Measurements from ENCODE around the gene ANAPC7.
"Not testable (repeated sequence)": the region's sequence is repeated elsewhere in the genome, so short reads cannot be mapped to it uniquely, and the experiment has no call there.

Gene ANAPC7

GRCh38 chr12:110373962-110374611 lies 29.4 kb downstream of the ANAPC7 start:
- no peak for DNase-seq (ENCODE audit: low read depth in 2 of 3, low spot score in 2 of 3)

- DNase-seq (ENCODE audit: low read depth in 2 of 3, low spot score in 2 of 3): no peak
Observed at GRCh38 chr12:110373425-110373824, 30.1 kb downstream of the ANAPC7 start.

DNA sequence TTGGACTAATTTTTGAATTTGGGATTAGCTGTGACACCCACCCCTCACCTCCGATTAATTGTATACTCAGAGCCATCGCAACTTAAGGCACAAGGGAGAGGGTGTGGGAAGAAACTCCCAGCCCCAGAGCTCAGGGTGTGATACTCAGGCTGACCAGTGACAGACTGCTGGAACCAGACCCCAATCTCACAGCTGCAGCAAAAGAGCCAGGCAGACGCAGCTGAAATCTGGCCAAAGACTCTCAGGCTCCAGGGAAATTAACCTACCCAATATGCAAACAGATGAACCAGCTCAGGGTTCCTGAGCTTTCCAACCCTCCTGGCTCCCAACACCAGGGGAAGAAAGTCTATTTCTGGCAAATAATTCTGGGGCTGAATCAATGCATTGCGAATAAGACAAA lies 30.5 kb downstream of the ANAPC7 start:
- no peak for DNase-seq (ENCODE audit: low read depth in 2 of 3, low spot score in 2 of 3)

- no peak for DNase-seq (ENCODE audit: low read depth in 2 of 3, low spot score in 2 of 3)
Observed at GRCh38 chr12:110372056-110372425, 31.5 kb downstream of the ANAPC7 start.

DNA sequence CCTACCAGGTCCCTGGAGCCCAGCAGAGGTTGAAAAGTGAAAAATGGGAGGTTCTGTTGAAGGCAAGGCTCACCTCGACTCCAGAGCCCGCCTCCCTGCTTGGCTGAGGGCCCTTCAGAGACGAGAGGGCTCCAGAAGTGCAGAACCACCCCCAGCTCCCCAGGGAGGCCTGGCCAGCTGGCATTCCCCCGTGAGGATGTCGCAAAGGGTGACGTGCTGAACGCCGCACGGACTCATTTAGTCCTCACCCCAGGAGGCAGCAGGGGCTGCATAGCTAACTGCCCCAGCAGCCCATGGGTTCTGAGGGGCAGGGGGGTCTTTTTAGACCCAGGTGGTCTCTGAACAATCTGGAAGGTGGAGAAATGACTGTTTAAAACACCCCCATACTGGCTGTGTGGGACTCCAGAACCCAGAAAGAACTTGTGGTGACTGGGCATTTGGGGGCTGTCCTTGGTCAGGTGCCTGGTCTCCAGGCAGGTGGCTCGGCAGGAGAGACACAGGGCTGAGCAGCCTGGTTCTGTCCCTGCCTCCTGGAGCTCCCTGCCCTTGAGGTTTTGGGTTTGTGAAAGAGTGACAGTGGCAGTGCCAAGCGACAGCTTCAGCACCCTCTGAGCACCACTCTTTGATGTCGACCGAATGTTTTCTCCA lies 32.0 kb downstream of the ANAPC7 start:
- no peak for DNase-seq (ENCODE audit: low read depth in 2 of 3, low spot score in 2 of 3)

DNA sequence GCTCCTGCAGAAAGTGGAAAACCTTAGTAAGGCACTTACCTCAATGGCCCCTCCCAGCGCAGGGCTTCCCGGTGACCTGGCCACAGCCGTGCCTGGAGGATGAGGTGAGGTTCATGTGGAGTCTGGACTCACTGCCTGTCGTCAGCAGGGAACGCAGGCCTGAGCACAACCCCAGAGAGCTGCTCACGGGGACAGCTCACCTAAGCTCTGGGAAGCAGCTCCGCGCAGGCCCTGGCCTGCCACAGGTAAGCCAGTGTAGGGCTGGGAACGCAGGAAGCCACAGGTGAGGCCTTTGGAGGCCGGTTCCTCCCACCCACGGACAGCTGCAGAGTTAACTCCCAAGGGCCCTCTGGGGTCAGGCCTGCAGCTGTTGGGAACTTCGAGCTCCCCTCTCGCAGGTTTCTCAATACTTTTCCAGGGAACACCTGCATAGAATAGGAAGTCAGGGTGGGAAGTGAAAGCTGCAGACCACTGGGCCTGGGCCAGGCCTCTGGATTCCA lies 32.7 kb downstream of the ANAPC7 start:
- DNase-seq (ENCODE audit: low read depth in 2 of 3, low spot score in 2 of 3): no peak

- no peak for DNase-seq (ENCODE audit: low read depth in 2 of 3, low spot score in 2 of 3)
Observed at GRCh38 chr12:110369992-110370391, 33.5 kb downstream of the ANAPC7 start.

DNA sequence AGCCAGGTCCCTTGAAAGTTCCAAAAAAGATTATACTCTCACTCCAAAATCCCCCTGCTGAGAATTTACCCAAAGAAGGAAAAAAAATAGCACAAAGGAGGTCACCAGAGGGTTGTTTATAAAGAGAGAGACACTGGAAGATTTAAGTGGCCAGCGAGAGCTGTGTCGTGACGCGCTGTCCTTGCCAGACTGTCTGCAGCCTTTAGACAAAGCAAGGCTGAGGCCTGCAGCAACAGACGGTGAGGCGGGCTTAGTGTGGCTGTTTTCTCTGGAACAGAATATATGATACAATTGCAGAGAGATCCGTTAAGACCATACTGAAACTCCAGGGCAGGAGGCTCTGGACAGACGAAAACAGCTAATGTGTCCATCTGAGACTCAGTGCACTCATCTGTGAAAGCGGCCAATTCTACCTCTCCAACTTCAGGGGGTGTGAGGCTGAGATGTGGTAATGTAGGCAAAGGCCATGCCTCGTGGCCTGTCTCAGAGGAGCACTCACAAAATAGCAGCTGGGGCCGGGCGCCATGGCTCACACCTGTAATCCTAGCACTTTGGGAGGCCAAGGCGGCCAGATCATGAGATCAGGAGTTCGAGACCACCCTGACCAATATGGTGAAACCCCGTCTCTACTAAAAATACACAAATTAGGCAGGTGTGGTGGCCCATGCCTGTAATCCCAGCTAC lies 36.2 kb downstream of the ANAPC7 start:
- DNase-seq (ENCODE audit: low read depth in 2 of 3, low spot score in 2 of 3): no peak

GRCh38 chr12:110366321-110367142 lies 37.0 kb downstream of the ANAPC7 start:
- DNase-seq (ENCODE audit: low read depth in 2 of 3, low spot score in 2 of 3): no peak

- no peak for DNase-seq (ENCODE audit: low read depth in 2 of 3, low spot score in 2 of 3)
Observed at GRCh38 chr12:110365489-110366320, 37.8 kb downstream of the ANAPC7 start.

DNA sequence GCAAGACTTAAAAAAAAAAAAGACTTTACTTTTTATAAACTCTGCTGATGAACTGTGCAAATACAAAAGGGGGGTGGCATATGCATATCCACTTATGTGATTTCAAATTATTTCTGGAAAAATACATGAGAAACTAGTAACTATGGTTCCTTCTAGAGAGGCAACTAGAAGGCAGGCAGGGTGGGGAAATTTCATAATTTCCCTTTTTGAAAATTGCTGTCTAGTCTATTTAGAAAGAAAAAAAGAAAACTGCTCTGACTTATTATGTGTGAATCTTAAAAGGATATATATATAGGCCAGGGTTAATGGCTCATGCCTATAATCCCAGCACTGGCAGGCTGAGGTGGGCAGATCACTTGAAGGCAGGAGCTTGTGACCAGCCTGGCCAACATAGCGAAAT lies 42.3 kb downstream of the ANAPC7 start:
- no peak for DNase-seq (ENCODE audit: low read depth in 2 of 3, low spot score in 2 of 3)

GRCh38 chr12:110358384-110359097 lies 45.0 kb downstream of the ANAPC7 start:
- not testable (repeated sequence) for DNase-seq (ENCODE audit: low read depth in 2 of 3, low spot score in 2 of 3)

GRCh38 chr12:110355073-110355472 lies 48.4 kb downstream of the ANAPC7 start:
- DNase-seq (ENCODE audit: low read depth in 2 of 3, low spot score in 2 of 3): no peak

DNA sequence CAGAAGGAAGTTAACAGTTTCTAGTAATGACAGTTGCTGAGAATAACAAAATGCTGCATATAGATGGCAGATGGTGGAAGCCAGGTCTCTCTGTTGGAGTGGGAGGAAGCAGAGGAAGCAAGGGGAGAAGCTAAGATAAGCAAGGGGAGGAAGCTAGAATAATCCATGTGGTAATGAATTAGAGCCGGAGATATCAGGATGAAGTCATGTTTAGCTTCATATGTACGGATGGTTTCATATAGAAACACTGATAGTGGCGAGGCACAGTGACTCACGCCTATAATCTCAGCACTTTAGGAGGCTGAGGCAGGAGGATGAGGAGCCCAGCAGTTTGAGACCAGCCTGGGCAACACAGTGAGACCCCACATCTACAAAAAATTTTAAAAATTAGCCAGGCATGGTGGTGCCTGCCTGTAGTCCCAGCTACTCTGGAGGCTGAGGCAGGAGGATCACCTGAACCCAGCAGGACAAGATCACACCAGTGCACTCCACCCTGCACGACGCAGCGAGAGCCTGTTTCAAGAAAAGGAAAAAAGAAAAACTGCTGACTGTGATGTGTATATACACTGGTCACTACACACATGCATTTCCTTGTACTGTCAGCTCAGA lies 49.2 kb downstream of the ANAPC7 start:
- DNase-seq (ENCODE audit: low read depth in 2 of 3, low spot score in 2 of 3): no peak

GRCh38 chr12:110353211-110353965 lies 50.1 kb downstream of the ANAPC7 start:
- DNase-seq (ENCODE audit: low read depth in 2 of 3, low spot score in 2 of 3): no peak

DNA sequence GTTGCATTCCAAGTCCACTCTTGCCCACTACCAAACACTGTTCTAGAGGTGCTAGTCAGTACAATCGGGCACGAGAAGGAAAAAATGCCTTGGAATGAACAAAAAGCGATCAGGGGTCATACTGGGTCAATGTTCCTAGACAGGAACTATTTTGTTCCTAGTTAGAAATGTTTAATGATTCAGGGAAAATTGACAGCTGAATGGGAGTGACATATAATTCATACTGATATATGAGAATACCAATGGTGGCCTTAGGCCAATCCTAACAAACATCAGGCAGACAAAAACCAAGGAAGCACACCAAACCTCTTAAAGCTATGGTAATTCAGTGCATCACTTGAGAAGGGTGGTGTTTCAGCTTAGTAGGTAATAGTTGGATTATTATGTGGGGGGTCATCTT lies 51.1 kb downstream of the ANAPC7 start:
- DNase-seq (ENCODE audit: low read depth in 2 of 3, low spot score in 2 of 3): no peak

- DNase-seq (ENCODE audit: low read depth in 2 of 3, low spot score in 2 of 3): no peak
Observed at GRCh38 chr12:110351119-110351518, 52.4 kb downstream of the ANAPC7 start.

- peak in 1 of 3 experiments; percentile 10 for DNase-seq (ENCODE audit: low read depth in 2 of 3, low spot score in 2 of 3)
Observed at GRCh38 chr12:110349514-110350151, 53.9 kb downstream of the ANAPC7 start.
